ENCODE results near the gene PCDHGC4.
A peak's percentile ranks its signal among the peaks of the same experiment; 100 is the strongest.

The PCDHGC4 gene

DNA sequence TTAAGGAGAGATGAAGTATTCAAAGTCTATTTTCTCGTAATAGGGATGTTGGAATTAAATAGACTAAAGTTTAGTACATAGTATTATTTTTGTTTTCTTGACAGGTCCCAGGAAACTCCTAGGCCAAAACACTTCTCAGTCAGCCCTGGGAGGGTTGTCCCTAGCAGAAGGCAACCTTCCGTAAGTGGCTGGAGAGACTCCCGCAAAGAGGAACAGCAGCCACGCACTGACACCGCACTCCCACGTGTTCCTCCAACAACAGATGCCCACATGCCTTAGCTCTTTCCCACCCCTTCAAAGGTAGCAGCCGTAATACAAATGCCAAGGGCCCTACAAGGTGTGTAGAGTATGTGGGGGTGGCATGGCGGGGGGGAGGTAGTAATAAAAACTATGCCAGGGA lies 32.5 kb downstream of the PCDHGC4 start:
- Histone ChIP-seq H3K9ac (ENCODE audit: low read length in 5 of 5) (no peak overlapping the region), H3K27ac (ENCODE audit: low read depth, low read length) (no peak overlapping the region), H3K9me3 (ENCODE audit: control insufficient read depth in 5 of 5, low read length in 5 of 5) (no peaks in the 10 kb centered on the region), H3K4me3 (ENCODE audit: low read depth in 1 of 5, low read length in 5 of 5) (no peak overlapping the region), H3K4me1 (ENCODE audit: control insufficient read depth in 5 of 5, insufficient read depth in 5 of 5, low read length in 5 of 5) (peaks cover 9 to 77% (median 56%) of the 10 kb centered on the region in 5 donors), H3K27me3 (ENCODE audit: control insufficient read depth in 5 of 5, insufficient read depth in 4 of 5, low read length in 5 of 5) (peaks cover 0 to 5% (median 0%) of the 10 kb centered on the region in 5 donors), H3K36me3 (ENCODE audit: control insufficient read depth in 5 of 5, insufficient read depth in 5 of 5, low read length in 5 of 5) (peaks cover 2 to 17% (median 13%) of the 10 kb centered on the region in 5 donors)

DNA sequence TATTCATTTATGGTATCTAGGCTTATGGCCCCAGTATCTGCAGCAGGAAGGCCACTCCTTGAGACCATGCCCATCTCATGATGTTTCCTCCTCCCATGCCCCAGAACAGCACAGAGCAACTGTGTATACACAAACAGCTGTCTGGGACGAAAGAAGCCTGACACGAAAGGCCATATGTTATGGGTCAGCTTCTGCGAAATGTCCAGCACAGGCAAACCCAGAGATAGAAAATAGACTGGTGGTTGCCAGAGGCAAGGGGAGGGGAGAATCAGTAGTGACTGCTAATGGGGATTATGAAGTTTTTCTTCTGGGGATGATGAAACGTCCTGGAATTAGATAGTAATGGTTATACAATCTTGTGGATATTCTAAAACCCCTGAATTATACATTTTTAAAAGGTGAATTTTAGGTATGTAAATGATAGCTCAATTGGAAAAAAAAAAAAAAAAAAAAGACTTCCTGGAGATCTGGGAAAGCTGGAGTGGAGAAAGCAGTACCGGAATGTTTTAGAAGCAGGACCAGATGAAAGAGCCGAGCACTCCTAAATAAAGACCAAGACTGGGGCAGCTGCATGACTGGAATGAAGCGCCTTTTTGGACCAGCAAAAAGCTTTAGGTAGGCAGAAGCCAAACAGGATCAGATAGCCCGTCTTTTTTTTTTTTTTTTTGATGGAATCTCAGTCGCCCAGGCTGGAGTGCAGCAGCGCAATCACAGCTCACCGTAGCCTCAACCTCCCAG lies 33.2 kb downstream of the PCDHGC4 start:
- H3K4me1 ChIP-seq (ENCODE audit: control insufficient read depth in 5 of 5, insufficient read depth in 5 of 5, low read length in 5 of 5) = peaks cover 14 to 77% (median 51%) of the 10 kb centered on the region in 5 donors

DNA sequence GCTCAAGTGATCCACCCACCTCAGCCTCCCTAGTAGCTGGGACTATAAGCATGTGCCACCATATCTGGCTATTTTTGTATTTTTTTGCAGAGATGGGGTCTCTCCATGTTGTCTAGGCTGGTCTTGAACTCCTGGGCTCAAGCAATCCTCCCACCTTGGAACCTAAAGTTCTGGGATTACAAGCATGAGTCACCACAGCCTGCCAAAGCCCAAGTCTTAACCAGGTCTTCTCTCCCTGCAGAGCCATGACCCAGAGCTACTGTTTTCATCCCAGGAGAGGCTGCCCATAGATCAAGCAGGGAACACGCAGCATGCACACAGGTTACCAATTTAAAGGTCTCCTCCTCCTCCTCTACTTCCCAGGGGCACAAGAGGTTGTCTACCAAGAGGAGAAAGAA lies 33.8 kb downstream of the PCDHGC4 start:
- Histone ChIP-seq H3K36me3 (ENCODE audit: control insufficient read depth in 5 of 5, insufficient read depth in 5 of 5, low read length in 5 of 5) (peaks cover 2 to 17% (median 13%) of the 10 kb centered on the region in 5 donors), H3K27me3 (ENCODE audit: control insufficient read depth in 5 of 5, insufficient read depth in 4 of 5, low read length in 5 of 5) (peaks cover 0 to 4% (median 0%) of the 10 kb centered on the region in 5 donors), H3K9ac (ENCODE audit: low read length in 5 of 5) (no peak overlapping the region), H3K9me3 (ENCODE audit: control insufficient read depth in 5 of 5, low read length in 5 of 5) (no peaks in the 10 kb centered on the region), H3K4me3 (ENCODE audit: low read depth in 1 of 5, low read length in 5 of 5) (no peak overlapping the region), H3K27ac (ENCODE audit: low read depth, low read length) (no peak overlapping the region), H3K4me1 (ENCODE audit: control insufficient read depth in 5 of 5, insufficient read depth in 5 of 5, low read length in 5 of 5) (peaks cover 14 to 75% (median 46%) of the 10 kb centered on the region in 5 donors)

More for the DNA sequence above, 33.2 kb downstream of the PCDHGC4 start:
- H3K36me3 ChIP-seq (ENCODE audit: control insufficient read depth in 5 of 5, insufficient read depth in 5 of 5, low read length in 5 of 5) = peaks cover 2 to 17% (median 13%) of the 10 kb centered on the region in 5 donors
- H3K4me3 ChIP-seq (ENCODE audit: low read depth in 1 of 5, low read length in 5 of 5) = no peak overlapping the region
- no peak overlapping the region for H3K9ac ChIP-seq (ENCODE audit: low read length in 5 of 5)
- no peaks in the 10 kb centered on the region for H3K9me3 ChIP-seq (ENCODE audit: control insufficient read depth in 5 of 5, low read length in 5 of 5)
- H3K27ac ChIP-seq (ENCODE audit: low read depth, low read length) = no peak overlapping the region
- peaks cover 0 to 5% (median 0%) of the 10 kb centered on the region in 5 donors for H3K27me3 ChIP-seq (ENCODE audit: control insufficient read depth in 5 of 5, insufficient read depth in 4 of 5, low read length in 5 of 5)

DNA sequence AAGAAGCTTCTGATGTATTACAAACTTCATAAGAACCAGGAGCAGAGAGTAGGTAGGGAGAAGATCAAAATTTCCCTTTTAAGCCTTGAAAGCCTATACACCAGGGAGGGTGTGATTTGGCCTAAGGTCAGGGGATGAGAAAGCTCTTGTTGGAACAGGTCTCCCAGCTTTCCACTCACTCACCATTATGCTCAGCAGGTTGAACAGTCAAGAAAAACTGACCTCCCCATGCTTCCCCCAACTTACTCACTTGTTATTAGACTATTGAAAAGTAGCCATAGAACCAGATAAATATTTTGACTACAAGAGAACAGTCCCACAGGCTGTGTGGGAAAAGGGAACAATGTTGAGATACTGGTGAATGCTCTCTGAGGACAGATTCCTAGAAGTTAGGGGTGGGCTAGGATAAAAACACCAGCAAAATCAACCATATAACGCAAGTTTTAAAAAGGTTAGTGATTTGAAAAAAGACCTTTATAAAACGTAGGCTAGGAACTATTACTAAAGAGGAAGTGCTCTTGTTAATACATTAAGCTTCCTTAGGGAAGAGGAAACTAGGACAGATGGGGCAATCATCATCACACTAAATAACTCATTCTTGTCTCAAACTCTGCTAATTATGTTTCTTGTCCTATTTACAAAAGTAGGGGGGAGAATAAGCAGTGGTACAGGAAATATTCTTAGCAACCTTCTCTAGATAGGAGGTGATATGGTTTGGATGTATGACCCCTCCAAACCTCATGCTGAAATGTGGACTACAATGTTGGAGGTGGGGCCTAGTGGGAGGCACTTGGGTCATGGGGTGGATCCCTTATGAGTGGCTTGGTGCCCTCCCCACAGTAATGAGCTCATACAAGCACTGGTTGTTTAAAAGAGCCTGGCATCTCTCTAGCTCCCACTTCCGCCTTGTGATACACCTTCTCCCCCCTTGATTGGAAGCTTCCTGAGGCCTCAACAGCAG lies 35.1 kb downstream of the PCDHGC4 start:
- H3K27me3 ChIP-seq (ENCODE audit: control insufficient read depth in 5 of 5, insufficient read depth in 4 of 5, low read length in 5 of 5) = no peaks in the 10 kb centered on the region
- peak overlapping the region; percentile 57 for H3K27ac ChIP-seq (ENCODE audit: low read depth, low read length)
- no peaks in the 10 kb centered on the region for H3K9me3 ChIP-seq (ENCODE audit: control insufficient read depth in 5 of 5, low read length in 5 of 5)
- H3K9ac ChIP-seq (ENCODE audit: low read length in 5 of 5) = no peak overlapping the region
- H3K4me1 ChIP-seq (ENCODE audit: control insufficient read depth in 5 of 5, insufficient read depth in 5 of 5, low read length in 5 of 5) = peaks cover 16 to 72% (median 39%) of the 10 kb centered on the region in 5 donors
- H3K4me3 ChIP-seq (ENCODE audit: low read depth in 1 of 5, low read length in 5 of 5) = no peak overlapping the region
- peaks cover 2 to 17% (median 13%) of the 10 kb centered on the region in 5 donors for H3K36me3 ChIP-seq (ENCODE audit: control insufficient read depth in 5 of 5, insufficient read depth in 5 of 5, low read length in 5 of 5)

DNA sequence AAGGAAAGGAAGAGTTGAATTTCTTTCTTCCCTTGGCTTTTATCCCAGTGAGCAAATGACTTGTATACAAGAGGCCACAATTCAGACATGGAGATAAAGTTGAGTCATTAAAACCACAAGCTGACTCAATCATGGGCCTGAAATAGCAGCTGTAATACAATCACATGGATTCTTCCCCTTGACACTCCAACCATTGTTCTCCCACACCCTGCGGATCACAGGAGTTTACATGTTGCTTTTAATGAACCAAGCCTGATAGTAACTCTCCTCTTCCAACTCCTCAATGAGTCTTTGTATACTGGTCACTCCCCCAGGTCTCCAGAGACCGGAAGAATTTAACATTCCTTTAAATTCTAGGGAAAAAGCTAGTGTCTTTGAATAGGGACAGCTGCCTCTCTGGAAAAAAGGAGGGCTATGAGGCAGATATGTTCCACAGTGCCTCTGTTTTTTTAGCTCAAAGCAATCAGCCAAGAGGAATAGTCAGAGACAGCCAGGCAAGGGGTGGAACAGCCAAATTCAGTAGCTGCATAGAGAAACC lies 36.5 kb downstream of the PCDHGC4 start:
- Histone ChIP-seq H3K27ac (ENCODE audit: low read depth, low read length) (peak overlapping the region; percentile 57), H3K27me3 (ENCODE audit: control insufficient read depth in 5 of 5, insufficient read depth in 4 of 5, low read length in 5 of 5) (peaks cover 0 to 3% (median 0%) of the 10 kb centered on the region in 5 donors), H3K9ac (ENCODE audit: low read length in 5 of 5) (no peak overlapping the region), H3K4me3 (ENCODE audit: low read depth in 1 of 5, low read length in 5 of 5) (no peak overlapping the region), H3K9me3 (ENCODE audit: control insufficient read depth in 5 of 5, low read length in 5 of 5) (no peaks in the 10 kb centered on the region), H3K4me1 (ENCODE audit: control insufficient read depth in 5 of 5, insufficient read depth in 5 of 5, low read length in 5 of 5) (peaks cover 16 to 64% (median 41%) of the 10 kb centered on the region in 5 donors), H3K36me3 (ENCODE audit: control insufficient read depth in 5 of 5, insufficient read depth in 5 of 5, low read length in 5 of 5) (peaks cover 4 to 20% (median 12%) of the 10 kb centered on the region in 5 donors)

DNA sequence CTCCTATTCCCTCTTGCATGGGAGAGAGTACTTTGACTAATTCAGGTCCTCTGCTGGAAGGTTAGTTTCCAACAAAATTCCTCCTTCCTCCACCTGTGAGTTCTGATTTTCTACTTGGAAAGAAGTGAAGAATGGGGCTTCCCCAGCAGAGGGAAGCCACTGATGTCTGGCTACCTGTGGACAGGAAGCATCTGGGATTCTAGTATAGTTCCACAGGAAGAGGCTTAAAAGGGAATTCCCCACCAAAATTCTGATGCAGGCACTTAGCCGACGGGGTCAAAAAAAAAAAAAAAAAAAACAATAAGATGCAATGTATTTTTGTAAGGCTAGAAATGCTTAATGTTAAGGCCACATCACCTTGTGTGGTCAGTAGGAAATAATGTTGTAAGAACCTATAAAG lies 37.5 kb downstream of the PCDHGC4 start:
- H3K9ac ChIP-seq (ENCODE audit: low read length in 5 of 5) = no peak overlapping the region
- H3K27me3 ChIP-seq (ENCODE audit: control insufficient read depth in 5 of 5, insufficient read depth in 4 of 5, low read length in 5 of 5) = peaks cover 0 to 3% (median 0%) of the 10 kb centered on the region in 5 donors
- peaks cover 5 to 17% (median 12%) of the 10 kb centered on the region in 5 donors for H3K36me3 ChIP-seq (ENCODE audit: control insufficient read depth in 5 of 5, insufficient read depth in 5 of 5, low read length in 5 of 5)
- peak overlapping the region; percentile 57 for H3K27ac ChIP-seq (ENCODE audit: low read depth, low read length)
- no peak overlapping the region for H3K4me3 ChIP-seq (ENCODE audit: low read depth in 1 of 5, low read length in 5 of 5)
- H3K9me3 ChIP-seq (ENCODE audit: control insufficient read depth in 5 of 5, low read length in 5 of 5) = no peaks in the 10 kb centered on the region
- H3K4me1 ChIP-seq (ENCODE audit: control insufficient read depth in 5 of 5, insufficient read depth in 5 of 5, low read length in 5 of 5) = peaks cover 16 to 56% (median 41%) of the 10 kb centered on the region in 5 donors

DNA sequence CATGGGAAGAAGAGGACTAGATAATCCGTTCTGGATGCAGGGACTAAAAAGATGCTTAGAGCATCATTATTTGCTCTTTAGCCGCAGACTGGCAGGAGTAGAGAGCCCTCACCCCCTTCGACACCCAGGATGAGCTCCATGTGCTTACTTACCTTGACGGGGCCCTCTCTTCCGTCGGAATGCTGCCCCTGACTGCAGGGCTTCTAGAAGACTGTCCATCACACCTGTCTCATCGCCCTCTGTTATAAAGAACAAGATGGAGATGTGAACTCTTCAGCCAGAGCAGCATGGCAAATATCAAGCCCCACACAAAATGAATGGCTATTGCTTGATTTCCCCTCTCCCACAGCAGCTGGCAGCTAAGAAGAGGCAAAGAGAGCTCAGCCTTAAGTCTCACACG lies 39.2 kb downstream of the PCDHGC4 start:
- peaks cover 4 to 28% (median 17%) of the 10 kb centered on the region in 5 donors for H3K36me3 ChIP-seq (ENCODE audit: control insufficient read depth in 5 of 5, insufficient read depth in 5 of 5, low read length in 5 of 5)
- H3K27me3 ChIP-seq (ENCODE audit: control insufficient read depth in 5 of 5, insufficient read depth in 4 of 5, low read length in 5 of 5) = peaks cover 0 to 3% (median 0%) of the 10 kb centered on the region in 5 donors
- H3K9ac ChIP-seq (ENCODE audit: low read length in 5 of 5) = no peak overlapping the region
- H3K27ac ChIP-seq (ENCODE audit: low read depth, low read length) = peak overlapping the region; percentile 16
- H3K4me1 ChIP-seq (ENCODE audit: control insufficient read depth in 5 of 5, insufficient read depth in 5 of 5, low read length in 5 of 5) = peaks cover 16 to 62% (median 45%) of the 10 kb centered on the region in 5 donors
- H3K9me3 ChIP-seq (ENCODE audit: control insufficient read depth in 5 of 5, low read length in 5 of 5) = no peaks in the 10 kb centered on the region
- no peak overlapping the region for H3K4me3 ChIP-seq (ENCODE audit: low read depth in 1 of 5, low read length in 5 of 5)

DNA sequence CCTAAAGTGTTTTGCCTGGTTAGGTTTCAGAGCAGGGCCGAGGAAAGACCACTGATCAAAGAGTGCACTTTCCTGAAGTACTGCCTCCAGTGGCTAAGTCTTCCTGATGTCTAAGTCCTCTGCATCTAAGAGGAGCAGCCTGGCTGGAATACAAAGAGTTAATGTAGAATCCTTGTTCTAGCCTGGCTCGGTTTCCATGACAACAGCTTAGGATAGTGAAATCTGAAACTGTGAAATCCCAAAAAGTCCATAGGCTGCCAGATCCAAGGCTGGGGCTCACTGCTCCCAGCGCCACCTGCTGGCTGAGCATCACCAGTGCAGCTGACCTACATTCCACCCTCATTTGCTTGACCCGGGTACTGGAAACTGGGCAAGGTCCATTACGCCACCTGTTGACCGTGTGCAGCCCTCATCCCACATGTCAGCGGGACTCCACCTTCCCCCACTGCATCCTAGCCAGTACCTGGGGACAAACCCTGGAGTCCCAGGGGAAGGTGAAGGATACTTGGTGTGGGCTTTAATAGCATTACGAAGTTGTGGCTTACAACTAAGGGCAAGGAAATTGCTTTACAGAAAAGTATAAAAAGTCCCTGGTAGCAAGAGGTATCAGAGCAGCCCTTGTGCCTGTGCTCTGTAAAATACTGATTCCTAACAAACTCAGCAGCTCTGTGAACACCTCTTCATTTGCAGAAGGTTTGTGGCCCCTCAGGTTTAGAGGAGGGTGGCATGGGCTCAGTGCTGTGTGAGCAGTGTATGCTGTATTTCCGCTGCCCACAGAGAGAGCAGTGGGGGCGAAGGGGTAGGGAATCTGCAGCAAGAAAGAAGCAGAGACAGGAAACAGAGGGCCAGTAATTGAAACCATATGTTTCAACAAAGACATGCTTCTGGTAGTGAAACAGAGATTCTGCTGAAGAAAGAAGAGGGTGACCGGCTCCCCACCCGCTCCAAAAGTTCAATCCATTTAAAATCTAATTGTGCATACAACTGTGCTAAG lies 40.1 kb downstream of the PCDHGC4 start:
- H3K4me1 ChIP-seq (ENCODE audit: control insufficient read depth in 5 of 5, insufficient read depth in 5 of 5, low read length in 5 of 5) = peaks cover 16 to 56% (median 41%) of the 10 kb centered on the region in 5 donors
- H3K36me3 ChIP-seq (ENCODE audit: control insufficient read depth in 5 of 5, insufficient read depth in 5 of 5, low read length in 5 of 5) = peaks cover 3 to 26% (median 20%) of the 10 kb centered on the region in 5 donors
- no peaks in the 10 kb centered on the region for H3K9me3 ChIP-seq (ENCODE audit: control insufficient read depth in 5 of 5, low read length in 5 of 5)
- no peak overlapping the region for H3K9ac ChIP-seq (ENCODE audit: low read length in 5 of 5)
- H3K27ac ChIP-seq (ENCODE audit: low read depth, low read length) = peak overlapping the region; percentile 59
- H3K27me3 ChIP-seq (ENCODE audit: control insufficient read depth in 5 of 5, insufficient read depth in 4 of 5, low read length in 5 of 5) = peaks cover 0 to 3% (median 0%) of the 10 kb centered on the region in 5 donors
- peak overlapping the region in 1 of 5 donors; percentile 23 for H3K4me3 ChIP-seq (ENCODE audit: low read depth in 1 of 5, low read length in 5 of 5)

DNA sequence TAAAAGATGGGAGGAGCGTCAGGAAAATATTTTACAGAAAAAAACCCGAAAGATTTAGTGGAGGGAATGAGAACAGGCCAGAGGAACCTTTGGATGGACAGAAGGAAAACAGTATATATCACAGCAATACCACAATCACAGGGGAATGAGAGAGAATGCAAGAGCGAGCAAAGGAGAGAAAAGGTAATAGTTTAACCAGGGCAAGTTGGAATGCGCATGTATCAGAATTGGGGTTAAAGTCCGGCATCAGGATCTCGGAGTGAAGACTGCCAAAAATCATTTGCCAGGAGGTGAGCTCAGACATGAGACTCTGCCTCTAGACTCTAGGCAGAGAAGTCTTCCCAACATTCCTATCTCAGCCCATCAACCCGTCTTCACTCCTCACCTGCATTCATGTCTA lies 40.8 kb downstream of the PCDHGC4 start:
- H3K36me3 ChIP-seq (ENCODE audit: control insufficient read depth in 5 of 5, insufficient read depth in 5 of 5, low read length in 5 of 5) = peaks cover 3 to 26% (median 20%) of the 10 kb centered on the region in 5 donors
- no peaks in the 10 kb centered on the region for H3K9me3 ChIP-seq (ENCODE audit: control insufficient read depth in 5 of 5, low read length in 5 of 5)
- peaks cover 0 to 3% (median 0%) of the 10 kb centered on the region in 5 donors for H3K27me3 ChIP-seq (ENCODE audit: control insufficient read depth in 5 of 5, insufficient read depth in 4 of 5, low read length in 5 of 5)
- peak overlapping the region in 1 of 5 donors; percentile 23 for H3K4me3 ChIP-seq (ENCODE audit: low read depth in 1 of 5, low read length in 5 of 5)
- H3K4me1 ChIP-seq (ENCODE audit: control insufficient read depth in 5 of 5, insufficient read depth in 5 of 5, low read length in 5 of 5) = peaks cover 16 to 48% (median 34%) of the 10 kb centered on the region in 5 donors
- no peak overlapping the region for H3K9ac ChIP-seq (ENCODE audit: low read length in 5 of 5)
- peak overlapping the region; percentile 59 for H3K27ac ChIP-seq (ENCODE audit: low read depth, low read length)
